Thyroid gland (tissue), 4 donors: ENCODE data around the gene TBC1D24. TPM values are rescaled to one million over a fixed set of nuclear protein-coding genes. Genes with fewer than 3 reads are reported as not detected.

Source experiments
- DNase-seq, 2 donors: peaks; one replicate each; pipeline ENCODE4 v3.0.0-alpha.2; 2019
- H3K27ac ChIP-seq, 3 donors: fragments of 200-600 bp; sonication (generic); 1 replicate in 2 of 3; 2 replicates in 1 of 3; pipeline ENCODE4 v1.5.1; 2016 to 2019; ENCODE audit warnings: mild to moderate bottlenecking in 1 of 3, moderate library complexity in 1 of 3
- H3K27me3 ChIP-seq: fragments of 200-600 bp; sonication (generic); one replicate; pipeline ENCODE4 v1.5.1; 2019
- H3K36me3 ChIP-seq, 2 donors: fragments of 200-600 bp; sonication (generic); one replicate each; pipeline ENCODE4 v1.5.1; 2016 to 2019
- H3K4me1 ChIP-seq, 2 donors: fragments of 200-600 bp; sonication (generic); one replicate each; pipeline ENCODE4 v1.5.1; 2017 to 2019
- H3K4me3 ChIP-seq, 3 donors: fragments of 200-600 bp; sonication (generic); replicated peaks in 1 of 3; 1 replicate in 2 of 3; 2 replicates in 1 of 3; pipeline ENCODE4 v1.5.1; 2016; ENCODE audit warnings: mild to moderate bottlenecking in 1 of 3
- H3K9me3 ChIP-seq: fragments of 200-600 bp; sonication (generic); one replicate; pipeline ENCODE4 v1.5.1; 2017
- CTCF ChIP-seq, 6 experiments: fragments of 200-600 bp in 3 of 6; fragments of 450-650 bp in 3 of 6; sonication (generic) in 3 of 6; IDR thresholded peaks; one replicate each; pipeline ENCODE4 v1.5.1; 2016 to 2019; ENCODE audit warnings: antibody characterized with exemption in 6 of 6, mild to moderate bottlenecking in 2 of 6, inconsistent platforms in 1 of 6, moderate library complexity in 1 of 6
- POLR2A ChIP-seq, 2 donors: fragments of 450-650 bp; IDR thresholded peaks; one replicate each; pipeline ENCODE4 v1.6.1; 2017; ENCODE audit warnings: antibody characterized with exemption in 2 of 2, mild to moderate bottlenecking in 2 of 2, moderate library complexity in 1 of 2
- WGBS, 2 donors: methylation state at CpG; one replicate each; pipeline ENCODE4 v1.1.5; 2017; 5-methylcytosine and 5-hydroxymethylcytosine counted together
- intact Hi-C: fragments of 100-400 bp; cut with DNase I; formaldehyde crosslinking; loops from one replicate; pipeline ENCODE4 v1.15.1; 2023
- total RNA-seq, 4 donors: library from RNA; depleted of rRNA; stranded (reverse); fragments of >200 nt; gene quantifications; one replicate each; pipeline ENCODE4 v1.2.3, GENCODE V29; 2016

TBC1D24 gene
- total RNA-seq, 4 donors from 2014 or later: 15.9 to 32.3 (median 21.8) TPM

DNA sequence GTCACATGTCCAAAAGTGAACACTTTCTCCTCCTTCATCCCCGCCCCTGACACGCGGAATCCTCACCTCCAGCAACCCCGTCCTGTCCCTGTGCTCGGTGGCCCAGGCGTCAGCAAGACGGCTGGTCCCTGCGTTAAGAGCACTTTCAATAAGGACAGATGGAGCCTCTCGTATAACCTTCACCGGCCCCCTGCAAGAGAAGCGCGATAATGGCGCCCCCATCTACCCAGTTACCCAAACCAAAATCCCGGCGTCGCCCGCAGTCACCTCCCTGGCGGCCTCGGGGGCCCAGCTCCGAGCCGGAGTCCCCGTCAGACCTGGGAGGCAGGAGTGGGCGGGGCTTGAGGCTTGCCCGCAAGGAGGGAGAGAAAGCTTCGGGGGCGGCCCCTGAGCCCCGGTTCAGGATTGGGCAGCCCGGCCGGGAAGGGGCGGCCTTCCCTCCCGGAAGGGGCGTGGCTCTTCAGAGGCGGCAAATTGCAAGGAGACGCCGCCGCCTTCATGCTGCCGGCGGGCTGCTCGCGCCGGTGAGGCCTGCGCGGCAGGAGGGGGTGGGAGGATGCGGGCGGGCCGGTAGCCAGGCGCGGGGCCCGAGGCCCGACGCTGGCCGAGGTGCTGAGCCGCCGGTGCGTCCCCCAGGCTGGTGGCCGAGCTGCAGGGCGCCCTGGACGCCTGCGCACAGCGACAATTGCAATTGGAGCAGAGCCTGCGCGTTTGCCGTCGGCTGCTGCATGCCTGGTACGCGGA is 15.1 kb upstream of the TBC1D24 start, which contains the start of gene TEDC2:
Gene TEDC2, plus strand, starts transcription at position 463 of the 744 bp plus-strand sequence. Its CDS starts 36 bp downstream, at position 499.
- Histone ChIP-seq H3K4me1 (peaks cover 13 to 14% of the 10 kb centered on the region in 2 donors), H3K27me3 (no peaks in the 10 kb centered on the region), H3K36me3 (no peaks in the 10 kb centered on the region), H3K4me3 (peak within 1 kb of the TSS in 2 of 3 donors; percentile 46 to 77), H3K9me3 (no peaks in the 10 kb centered on the region), H3K27ac (no peak within 1 kb of the TSS)
- intact Hi-C loops: no loop called here
- WGBS, 2 donors: 0 to 1% methylated on average over 27 to 45 of the region's 66 CpGs
- DNase-seq: peak; percentile 98
- TF ChIP-seq CTCF (IDR thresholded peaks at IDR 0.05): no peak
- no peak for TF ChIP-seq POLR2A (IDR thresholded peaks at IDR 0.05)

- intact Hi-C loops: no loop called here
- Histone ChIP-seq H3K4me3 (peak overlapping the region in 1 of 3 donors; percentile 46), H3K27me3 (no peaks in the 10 kb centered on the region), H3K4me1 (peaks cover 13 to 14% of the 10 kb centered on the region in 2 donors), H3K36me3 (no peaks in the 10 kb centered on the region), H3K27ac (no peak overlapping the region), H3K9me3 (no peaks in the 10 kb centered on the region)
- no peak for TF ChIP-seq CTCF (IDR thresholded peaks at IDR 0.05)
- TF ChIP-seq POLR2A (IDR thresholded peaks at IDR 0.05): no peak
- WGBS, 2 donors: no CpG with 5 or more reads among the region's 20 CpGs
- DNase-seq: no peak
Observed at GRCh38 chr16:2460391-2460713, 14.6 kb upstream of the TBC1D24 start.

GRCh38 chr16:2460916-2461315 is 14.0 kb upstream of the TBC1D24 start:
- no peak for TF ChIP-seq CTCF (IDR thresholded peaks at IDR 0.05)
- no peak for TF ChIP-seq POLR2A (IDR thresholded peaks at IDR 0.05)
- intact Hi-C loops: no loop called here
- DNase-seq: no peak
- no peak overlapping the region for H3K27ac ChIP-seq
- 81% methylated on average over 7 of the region's 13 CpGs; no CpG with 5 or more reads in 1 of the 2 donors for WGBS, 2 donors
- H3K36me3 ChIP-seq: no peaks in the 10 kb centered on the region
- H3K27me3 ChIP-seq: no peaks in the 10 kb centered on the region
- no peak overlapping the region for H3K4me3 ChIP-seq
- H3K9me3 ChIP-seq: no peaks in the 10 kb centered on the region
- H3K4me1 ChIP-seq: peaks cover 13 to 14% of the 10 kb centered on the region in 2 donors

DNA sequence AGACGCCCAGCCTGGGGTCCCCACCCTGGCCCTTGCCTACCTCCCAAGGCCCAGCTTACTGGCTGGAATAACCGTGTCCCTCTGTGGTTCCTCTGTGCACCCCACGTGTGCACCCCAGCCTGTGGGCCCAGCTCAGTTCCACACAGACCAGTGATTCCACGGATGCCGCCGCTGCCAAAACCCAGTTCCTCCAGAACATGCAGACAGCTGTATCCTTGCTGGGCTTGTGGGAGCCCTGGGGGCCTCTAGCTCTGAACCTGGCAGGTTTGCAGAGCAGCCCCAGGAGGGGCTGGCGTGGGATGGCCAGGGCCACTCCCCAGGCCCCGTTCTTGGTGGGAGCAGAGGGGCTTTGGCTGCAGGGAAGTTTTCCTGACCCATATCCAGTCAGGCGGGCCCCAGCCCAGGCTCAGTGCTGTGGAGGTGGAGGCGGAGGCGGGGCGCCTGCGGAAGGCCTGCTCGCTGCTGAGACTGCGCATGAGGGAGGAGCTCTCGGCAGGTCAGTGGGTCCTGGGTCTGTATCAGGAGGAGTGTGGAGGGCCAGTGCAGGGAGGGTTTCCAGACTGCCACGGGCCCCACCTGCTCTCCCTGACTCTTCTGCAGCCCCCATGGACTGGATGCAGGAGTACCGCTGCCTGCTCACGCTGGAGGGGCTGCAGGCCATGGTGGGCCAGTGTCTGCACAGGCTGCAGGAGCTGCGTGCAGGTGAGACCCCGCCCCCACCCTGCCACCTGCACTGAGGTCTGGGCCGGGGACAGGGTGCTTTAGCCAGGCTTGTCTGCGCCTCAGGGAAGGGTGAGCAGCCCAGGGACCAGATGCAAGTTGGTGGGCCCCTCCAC is 12.7 kb upstream of the TBC1D24 start:
- intact Hi-C loops: no loop called here
- WGBS, 2 donors: 86 to 96% methylated on average over 12 to 14 of the region's 23 CpGs
- no peak for DNase-seq
- Histone ChIP-seq H3K4me1 (peaks cover 13 to 15% of the 10 kb centered on the region in 2 donors), H3K27ac (no peak overlapping the region), H3K9me3 (no peaks in the 10 kb centered on the region), H3K27me3 (no peaks in the 10 kb centered on the region), H3K4me3 (no peak overlapping the region), H3K36me3 (no peaks in the 10 kb centered on the region)
- TF ChIP-seq CTCF (IDR thresholded peaks at IDR 0.05): no peak
- TF ChIP-seq POLR2A (IDR thresholded peaks at IDR 0.05): no peak

- H3K4me3 ChIP-seq: no peak overlapping the region
- TF ChIP-seq CTCF (IDR thresholded peaks at IDR 0.05) (no peak), POLR2A (IDR thresholded peaks at IDR 0.05) (no peak)
Observed at GRCh38 chr16:2464333-2464732, 10.6 kb upstream of the TBC1D24 start.

More at GRCh38 chr16:2464333-2464732, 10.6 kb upstream of the TBC1D24 start:
- H3K27ac ChIP-seq: no peak overlapping the region
- H3K9me3 ChIP-seq: no peaks in the 10 kb centered on the region
- no peak for DNase-seq
- 84 to 87% methylated on average over 4 to 12 of the region's 12 CpGs for WGBS, 2 donors
- H3K27me3 ChIP-seq: no peaks in the 10 kb centered on the region
- intact Hi-C loops: no loop called here
- no peaks in the 10 kb centered on the region for H3K36me3 ChIP-seq
- H3K4me1 ChIP-seq: peaks cover 19 to 31% of the 10 kb centered on the region in 2 donors
